Lower leg skin (tissue), 3 donors: Measurements from ENCODE around the gene ART3.

Experiments used
- POLR2A ChIP-seq, 2 donors: fragments of 450-650 bp; IDR thresholded peaks; one replicate each; pipeline ENCODE4 v1.6.1; 2016 to 2017; ENCODE audit warnings: antibody characterized with exemption in 2 of 2, mild to moderate bottlenecking in 1 of 2, moderate library complexity in 1 of 2
- TF ChIP-seq, protein P1 (sequence below), 3 donors: fragments of 450-650 bp; IDR thresholded peaks; one replicate each; pipeline ENCODE4 v1.5.1; 2016; ENCODE audit warnings: antibody characterized with exemption in 3 of 3, mild to moderate bottlenecking in 3 of 3, moderate library complexity in 2 of 3

DNA sequence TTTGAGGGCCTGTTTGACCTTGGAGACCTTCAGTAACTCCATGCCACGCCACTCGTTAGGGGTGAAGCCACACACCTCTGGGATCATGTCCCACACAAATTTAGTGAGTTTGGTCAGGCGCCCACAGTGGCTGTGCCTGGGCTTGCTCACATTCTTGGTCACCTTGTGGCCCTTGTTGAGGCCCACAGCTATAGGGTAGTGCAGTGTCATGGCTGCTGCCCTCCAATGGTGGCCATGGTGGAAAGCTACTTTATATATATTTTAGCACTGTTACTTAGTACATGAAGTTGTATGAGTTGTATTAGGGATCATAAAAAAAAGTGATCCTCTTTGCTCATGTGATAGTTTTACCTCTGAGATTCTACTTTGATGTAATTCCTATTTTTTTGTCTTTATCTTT, 37.7 kb upstream of the ART3 start:
- TF ChIP-seq, protein P1, sequence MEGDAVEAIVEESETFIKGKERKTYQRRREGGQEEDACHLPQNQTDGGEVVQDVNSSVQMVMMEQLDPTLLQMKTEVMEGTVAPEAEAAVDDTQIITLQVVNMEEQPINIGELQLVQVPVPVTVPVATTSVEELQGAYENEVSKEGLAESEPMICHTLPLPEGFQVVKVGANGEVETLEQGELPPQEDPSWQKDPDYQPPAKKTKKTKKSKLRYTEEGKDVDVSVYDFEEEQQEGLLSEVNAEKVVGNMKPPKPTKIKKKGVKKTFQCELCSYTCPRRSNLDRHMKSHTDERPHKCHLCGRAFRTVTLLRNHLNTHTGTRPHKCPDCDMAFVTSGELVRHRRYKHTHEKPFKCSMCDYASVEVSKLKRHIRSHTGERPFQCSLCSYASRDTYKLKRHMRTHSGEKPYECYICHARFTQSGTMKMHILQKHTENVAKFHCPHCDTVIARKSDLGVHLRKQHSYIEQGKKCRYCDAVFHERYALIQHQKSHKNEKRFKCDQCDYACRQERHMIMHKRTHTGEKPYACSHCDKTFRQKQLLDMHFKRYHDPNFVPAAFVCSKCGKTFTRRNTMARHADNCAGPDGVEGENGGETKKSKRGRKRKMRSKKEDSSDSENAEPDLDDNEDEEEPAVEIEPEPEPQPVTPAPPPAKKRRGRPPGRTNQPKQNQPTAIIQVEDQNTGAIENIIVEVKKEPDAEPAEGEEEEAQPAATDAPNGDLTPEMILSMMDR (IDR thresholded peaks at IDR 0.05), result no peak
- no peak for TF ChIP-seq POLR2A (IDR thresholded peaks at IDR 0.05)
